Activated CD8-positive, alpha-beta memory T cell treated with anti-CD3 and anti-CD28 coated beads for 48 hours (primary cell): ENCODE results near the gene TKTL2.
"Not testable (repeated sequence)": the region's sequence is repeated elsewhere in the genome, so short reads cannot be mapped to it uniquely, and the experiment has no call there.

Source experiments
- DNase-seq, 3 experiments: peaks; one replicate each; pipeline ENCODE4 v3.0.0-alpha.2; 2020; ENCODE audit warnings: low read depth in 2 of 3, low spot score in 2 of 3

The TKTL2 gene

DNA sequence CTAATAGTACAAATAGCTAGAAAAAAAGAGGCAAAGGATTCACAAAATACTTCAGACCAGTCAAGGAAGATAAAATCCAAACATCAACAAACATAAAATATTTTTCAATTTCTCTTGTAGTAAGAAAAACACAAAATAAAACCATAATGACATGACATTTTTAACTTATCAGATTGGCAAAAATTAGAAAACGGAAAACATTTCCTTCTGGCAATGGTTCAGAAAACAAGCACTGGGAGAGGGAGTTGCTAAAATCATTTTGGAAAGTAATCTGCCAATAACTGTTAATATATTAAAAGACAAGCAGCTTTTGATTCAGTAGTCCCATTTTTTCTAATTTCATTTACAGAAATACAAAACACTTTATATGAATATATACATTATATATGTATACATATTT is 26.1 kb downstream of the TKTL2 start:
- no peak for DNase-seq

DNA sequence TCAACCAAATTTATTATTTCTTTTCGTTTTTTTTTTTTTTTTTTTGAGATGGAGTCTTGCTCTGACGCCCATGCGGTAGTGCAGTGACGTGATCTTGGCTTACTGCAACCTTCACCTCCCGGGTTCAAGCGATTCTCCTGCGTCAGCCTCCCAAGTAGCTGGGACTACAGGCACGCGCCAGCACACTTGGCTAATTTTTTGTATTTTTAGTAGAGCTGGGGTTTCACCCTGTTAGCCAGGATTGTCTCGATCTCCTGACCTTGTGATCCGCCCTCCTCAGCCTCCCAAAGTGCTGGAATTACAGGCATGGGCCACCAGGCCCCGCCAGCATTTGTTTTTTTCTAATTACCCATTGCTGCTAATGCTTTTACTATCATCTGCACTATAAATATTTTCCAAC is 26.5 kb downstream of the TKTL2 start:
- DNase-seq: not testable (repeated sequence)

DNA sequence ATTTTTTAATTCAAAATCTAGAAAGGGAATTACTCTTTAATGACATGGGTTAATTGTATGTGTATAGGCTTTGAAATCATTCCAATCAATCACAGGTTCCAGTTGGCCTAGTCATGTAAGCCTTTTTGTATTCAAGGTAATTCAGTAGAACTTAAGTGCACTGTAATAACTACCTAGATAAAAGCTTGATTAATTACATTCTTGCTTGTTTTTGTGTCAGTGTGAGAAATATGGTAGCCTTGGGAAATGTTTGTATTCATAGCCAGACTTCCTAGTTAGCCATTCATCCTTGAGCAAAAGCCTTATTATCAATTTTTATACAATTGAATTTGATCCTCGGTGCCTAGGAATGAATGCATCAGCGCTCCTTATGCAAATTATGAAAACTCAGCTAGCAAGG is 33.5 kb downstream of the TKTL2 start:
- DNase-seq: no peak
